Mesothelial cell of epicardium (in vitro differentiated cells): ENCODE data around the gene TTC21B. TPM values are rescaled to one million over a fixed set of nuclear protein-coding genes. Genes with fewer than 3 reads are reported as not detected.

Experiments used
- DNase-seq, 2 experiments: peaks; one replicate each; pipeline ENCODE4 v3.0.0; 2021; ENCODE audit warnings: low spot score in 2 of 2; ENCODE audit not compliant: unreplicated experiment in 2 of 2
- H3K27ac Mint-ChIP-seq: 2 replicates; pipeline ENCODE4 v1.8.0; 2021; ENCODE audit warnings: mixed read lengths
- H3K27me3 Mint-ChIP-seq: 2 replicates; pipeline ENCODE4 v1.8.0; 2021; ENCODE audit warnings: low read depth, mixed read lengths
- H3K36me3 Mint-ChIP-seq: 2 replicates; pipeline ENCODE4 v1.8.0; 2021; ENCODE audit warnings: mixed read lengths
- H3K4me1 Mint-ChIP-seq: 2 replicates; pipeline ENCODE4 v1.8.0; 2021; ENCODE audit warnings: mixed read lengths
- H3K4me3 Mint-ChIP-seq: 2 replicates; pipeline ENCODE4 v1.8.0; 2021; ENCODE audit warnings: mild to moderate bottlenecking, moderate library complexity, mixed read lengths
- H3K9me3 Mint-ChIP-seq: 2 replicates; pipeline ENCODE4 v1.8.0; 2021; ENCODE audit warnings: mixed read lengths
- total RNA-seq: library from RNA; stranded (reverse); gene quantifications from 3 replicates; pipeline ENCODE4 v1.2.1, GENCODE V29; 2021
- TF ChIP-seq, protein P1 (sequence below): fragments of 200-600 bp; sonication (generic); IDR thresholded peaks from one replicate; pipeline ENCODE4 v1.5.0; 2021; ENCODE audit warnings: antibody characterized with exemption; ENCODE audit not compliant: unreplicated experiment

Gene TTC21B
- total RNA-seq, 1 donor from 2014 or later: 33.8 TPM

DNA sequence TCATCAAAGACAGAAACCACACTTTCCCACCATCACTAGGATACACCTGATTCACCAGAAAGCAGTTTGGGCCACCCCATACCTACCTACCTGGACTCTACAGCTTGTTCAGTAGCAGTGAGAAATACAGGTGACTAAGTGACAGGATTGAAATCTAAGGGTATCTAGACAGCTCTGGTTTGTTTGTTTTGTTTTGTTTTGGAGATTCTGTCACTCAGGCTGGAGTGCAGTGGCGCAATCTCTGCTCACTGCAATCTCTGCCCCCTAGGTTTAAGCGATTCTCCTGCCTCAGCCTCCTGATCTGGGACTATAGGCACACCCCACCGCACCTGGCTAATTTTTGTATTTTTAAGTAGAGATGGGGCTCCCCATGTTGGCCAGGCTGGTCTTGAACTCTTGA lies 3.1 kb downstream of the TTC21B start:
- H3K9me3 Mint-ChIP-seq: no peaks in the 10 kb centered on the region
- H3K27me3 Mint-ChIP-seq: no peaks in the 10 kb centered on the region
- DNase-seq: no peak
- no peak overlapping the region for H3K27ac Mint-ChIP-seq
- H3K4me1 Mint-ChIP-seq: peaks cover 8% of the 10 kb centered on the region
- peaks cover 7% of the 10 kb centered on the region for H3K36me3 Mint-ChIP-seq
- no peak overlapping the region for H3K4me3 Mint-ChIP-seq
- TF ChIP-seq, protein P1, sequence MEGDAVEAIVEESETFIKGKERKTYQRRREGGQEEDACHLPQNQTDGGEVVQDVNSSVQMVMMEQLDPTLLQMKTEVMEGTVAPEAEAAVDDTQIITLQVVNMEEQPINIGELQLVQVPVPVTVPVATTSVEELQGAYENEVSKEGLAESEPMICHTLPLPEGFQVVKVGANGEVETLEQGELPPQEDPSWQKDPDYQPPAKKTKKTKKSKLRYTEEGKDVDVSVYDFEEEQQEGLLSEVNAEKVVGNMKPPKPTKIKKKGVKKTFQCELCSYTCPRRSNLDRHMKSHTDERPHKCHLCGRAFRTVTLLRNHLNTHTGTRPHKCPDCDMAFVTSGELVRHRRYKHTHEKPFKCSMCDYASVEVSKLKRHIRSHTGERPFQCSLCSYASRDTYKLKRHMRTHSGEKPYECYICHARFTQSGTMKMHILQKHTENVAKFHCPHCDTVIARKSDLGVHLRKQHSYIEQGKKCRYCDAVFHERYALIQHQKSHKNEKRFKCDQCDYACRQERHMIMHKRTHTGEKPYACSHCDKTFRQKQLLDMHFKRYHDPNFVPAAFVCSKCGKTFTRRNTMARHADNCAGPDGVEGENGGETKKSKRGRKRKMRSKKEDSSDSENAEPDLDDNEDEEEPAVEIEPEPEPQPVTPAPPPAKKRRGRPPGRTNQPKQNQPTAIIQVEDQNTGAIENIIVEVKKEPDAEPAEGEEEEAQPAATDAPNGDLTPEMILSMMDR: no peak

DNA sequence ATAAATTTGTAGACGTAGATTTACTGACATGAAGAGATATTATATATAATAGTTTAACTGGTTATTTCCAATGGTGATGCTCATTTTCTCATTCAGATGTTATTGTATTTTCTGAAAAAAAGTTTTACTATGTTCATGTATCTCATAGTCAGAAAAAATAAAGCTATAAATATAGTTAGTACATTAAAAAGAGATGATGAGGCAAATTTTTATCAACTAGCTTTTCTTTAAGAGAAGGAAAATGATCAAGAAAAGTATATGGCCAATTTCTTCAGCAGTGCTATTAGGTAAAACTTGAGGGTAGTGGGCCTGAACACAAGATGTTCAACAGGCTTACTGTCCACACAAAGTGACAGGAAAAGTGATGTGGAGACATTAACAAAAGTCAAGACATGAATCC lies 11.7 kb downstream of the TTC21B start:
- TF ChIP-seq, protein P1: no peak
- no peaks in the 10 kb centered on the region for H3K27me3 Mint-ChIP-seq
- no peak for DNase-seq
- H3K27ac Mint-ChIP-seq: no peak overlapping the region
- H3K9me3 Mint-ChIP-seq: no peaks in the 10 kb centered on the region
- peaks cover 40% of the 10 kb centered on the region for H3K36me3 Mint-ChIP-seq
- H3K4me3 Mint-ChIP-seq: no peak overlapping the region
- no peaks in the 10 kb centered on the region for H3K4me1 Mint-ChIP-seq

DNA sequence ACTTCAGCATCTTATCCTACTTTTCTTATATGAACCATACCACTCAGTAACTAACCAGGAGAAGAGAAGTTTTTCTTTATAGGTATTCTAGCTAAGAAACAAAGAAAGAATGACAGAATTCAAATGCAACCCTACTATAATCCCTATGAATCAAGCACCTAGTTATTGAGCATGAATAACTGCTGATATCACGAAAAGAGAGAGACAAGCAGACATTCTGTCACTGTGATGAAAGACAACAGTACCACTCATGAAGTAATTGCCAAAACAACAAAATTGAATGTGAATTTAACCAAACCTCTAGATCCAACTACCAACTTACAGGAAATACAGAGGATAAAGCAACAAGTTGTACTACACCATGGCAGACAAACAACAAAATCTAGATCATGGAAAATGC lies 15.3 kb downstream of the TTC21B start:
- TF ChIP-seq, protein P1: no peak
- Mint-ChIP-seq H3K4me1 (peaks cover 5% of the 10 kb centered on the region), H3K36me3 (peaks cover 44% of the 10 kb centered on the region), H3K27me3 (no peaks in the 10 kb centered on the region), H3K27ac (no peak overlapping the region), H3K9me3 (no peaks in the 10 kb centered on the region), H3K4me3 (no peak overlapping the region)
- DNase-seq: no peak

DNA sequence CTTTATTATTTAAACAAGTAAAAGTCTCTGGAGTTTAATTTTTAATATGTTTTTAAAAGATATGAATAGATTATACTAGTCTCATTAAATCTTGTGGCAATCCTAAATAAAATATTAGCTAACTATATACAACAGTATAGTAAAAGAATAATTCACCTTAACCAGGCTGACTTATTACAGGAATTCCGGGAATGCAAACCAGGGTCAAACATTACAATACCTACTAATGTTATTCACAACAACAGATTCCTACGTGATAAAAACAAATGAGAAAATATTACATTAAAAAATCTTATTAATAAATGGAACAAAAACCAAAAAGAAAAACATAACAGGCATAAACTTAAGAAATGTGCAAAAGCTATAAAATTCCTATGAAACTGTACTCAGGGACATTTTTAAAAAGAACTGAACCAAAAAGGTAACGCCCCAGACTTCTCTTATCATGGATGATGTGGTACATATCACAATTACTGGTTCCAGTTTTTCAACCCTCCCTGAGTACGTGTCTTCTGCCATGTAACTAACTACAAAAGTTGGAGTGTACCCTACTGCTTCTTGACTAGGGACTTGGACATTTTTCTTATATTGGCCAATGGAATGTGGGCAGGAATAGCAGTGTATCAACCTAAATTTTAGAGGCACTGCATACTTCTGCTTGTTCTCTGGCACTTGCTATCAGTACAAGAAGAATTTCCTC lies 20.2 kb downstream of the TTC21B start:
- TF ChIP-seq, protein P1: no peak
- no peak overlapping the region for H3K27ac Mint-ChIP-seq
- H3K36me3 Mint-ChIP-seq: peaks cover 26% of the 10 kb centered on the region
- H3K4me3 Mint-ChIP-seq: no peak overlapping the region
- no peaks in the 10 kb centered on the region for H3K9me3 Mint-ChIP-seq
- no peak for DNase-seq
- H3K4me1 Mint-ChIP-seq: peaks cover 5% of the 10 kb centered on the region
- H3K27me3 Mint-ChIP-seq: no peaks in the 10 kb centered on the region

DNA sequence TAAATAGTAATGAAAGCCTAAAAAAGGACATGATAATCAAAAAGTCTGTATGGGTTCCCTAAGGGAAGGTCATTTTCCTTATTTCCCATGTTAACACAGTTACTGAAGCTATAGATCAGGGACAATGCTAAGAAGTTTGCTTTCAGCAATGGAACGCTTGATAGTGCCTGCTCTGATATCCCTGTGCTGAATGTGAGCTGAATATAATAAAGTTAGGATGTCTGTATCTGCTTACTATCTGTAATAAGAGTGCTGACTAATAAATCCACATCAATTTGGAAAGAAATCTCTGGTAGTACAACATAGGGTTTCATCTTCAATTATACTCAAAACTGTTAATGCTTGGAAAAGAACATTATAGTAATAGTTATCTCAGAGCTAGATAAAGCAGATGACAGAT lies 25.8 kb downstream of the TTC21B start:
- H3K27me3 Mint-ChIP-seq: no peaks in the 10 kb centered on the region
- no peaks in the 10 kb centered on the region for H3K9me3 Mint-ChIP-seq
- H3K4me3 Mint-ChIP-seq: no peak overlapping the region
- TF ChIP-seq, protein P1: no peak
- peaks cover 31% of the 10 kb centered on the region for H3K36me3 Mint-ChIP-seq
- H3K27ac Mint-ChIP-seq: no peak overlapping the region
- DNase-seq: no peak
- H3K4me1 Mint-ChIP-seq: no peaks in the 10 kb centered on the region
